Choroid plexus epithelial cell (primary cell): ENCODE results near the gene EVL.

ENCODE experiments used
- DNase-seq: peaks from one replicate; pipeline ENCODE4 v3.0.0-alpha.2; 2010; ENCODE audit warnings: low read depth
- H3K4me3 ChIP-seq: 2 replicates; pipeline ENCODE4 v1.5.1; 2011; ENCODE audit warnings: low read depth, mild to moderate bottlenecking, control low read depth, low read length, moderate library complexity
- CTCF ChIP-seq: conservative IDR thresholded peaks from 2 replicates; pipeline ENCODE4 v1.5.1; 2011; ENCODE audit warnings: low read depth, mild to moderate bottlenecking, control low read depth, inconsistent platforms, low read length, moderate library complexity

EVL gene

GRCh38 chr14:100141098-100141497 is 75.9 kb downstream of the EVL start:
- no peak for DNase-seq
- TF ChIP-seq CTCF = no peak
- no peak overlapping the region for H3K4me3 ChIP-seq

GRCh38 chr14:100142073-100143040 is 77.1 kb downstream of the EVL start:
- peak; percentile 3 for TF ChIP-seq CTCF
- no peak overlapping the region for H3K4me3 ChIP-seq
- peak; percentile 26 for DNase-seq

GRCh38 chr14:100143523-100143922 is 78.3 kb downstream of the EVL start:
- DNase-seq = no peak

GRCh38 chr14:100143934-100144333 is 78.7 kb downstream of the EVL start:
- no peak for TF ChIP-seq CTCF
- H3K4me3 ChIP-seq = no peak overlapping the region
- DNase-seq = no peak

More at GRCh38 chr14:100143523-100143922, 78.3 kb downstream of the EVL start:
- no peak overlapping the region for H3K4me3 ChIP-seq
- TF ChIP-seq CTCF = no peak

DNA sequence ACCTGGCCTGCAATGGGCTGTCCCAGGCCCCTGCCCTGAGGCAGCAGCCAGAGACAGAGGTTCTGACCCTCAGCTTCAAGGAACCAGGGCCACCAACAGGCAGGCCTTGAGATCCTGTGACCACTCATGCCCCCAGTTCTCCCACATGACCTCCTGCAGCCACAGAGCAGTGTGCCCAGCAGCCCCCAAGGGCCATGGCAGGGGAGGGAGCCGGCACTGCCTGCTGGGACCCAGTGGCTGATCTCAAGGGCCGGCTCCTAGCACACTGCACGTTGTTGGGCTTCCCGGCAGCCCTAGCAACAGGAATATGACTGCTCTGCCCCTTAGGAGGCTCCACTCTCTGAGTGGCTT is 79.4 kb downstream of the EVL start:
- DNase-seq = no peak
- no peak overlapping the region for H3K4me3 ChIP-seq
- no peak for TF ChIP-seq CTCF

- H3K4me3 ChIP-seq = no peak overlapping the region
- no peak for TF ChIP-seq CTCF
- no peak for DNase-seq
These were observed 79.9 kb downstream of the EVL start for GRCh38 chr14:100144996-100145646.
